Breast epithelium (tissue), 3 donors: ENCODE measurements around the gene CADM2.

ENCODE experiments used
- CTCF ChIP-seq, 3 donors: fragments of 450-650 bp; IDR thresholded peaks; one replicate each; pipeline ENCODE4 v1.5.1; 2016 to 2017; ENCODE audit warnings: antibody characterized with exemption in 3 of 3, mild to moderate bottlenecking in 3 of 3, moderate library complexity in 3 of 3
- POLR2A ChIP-seq: fragments of 450-650 bp; IDR thresholded peaks from one replicate; pipeline ENCODE4 v1.6.1; 2016; ENCODE audit warnings: antibody characterized with exemption, mild to moderate bottlenecking, moderate library complexity
- POLR2AphosphoS5 ChIP-seq, 3 donors: sonication (generic); formaldehyde crosslinking; IDR thresholded peaks; one replicate each; pipeline ENCODE4 v1.6.1; 2017; ENCODE audit warnings: antibody characterized with exemption in 3 of 3

- no peak for TF ChIP-seq CTCF (IDR thresholded peaks at IDR 0.05)
- TF ChIP-seq POLR2A = no peak
- TF ChIP-seq POLR2AphosphoS5 (IDR thresholded peaks at IDR 0.05) = no peak
Observed at GRCh38 chr3:85977615-85978338, 1019.0 kb downstream of the CADM2 start.
